Fibroblast of lung (primary cell): ENCODE results near the gene ATP8B2.

Experiments
- CTCF ChIP-seq, 2 donors: IDR thresholded peaks in 1 of 2; conservative IDR thresholded peaks in 1 of 2; 1 replicate in 1 of 2; 2 replicates in 1 of 2; pipeline ENCODE4 v1.5.1; 2011 to 2012; ENCODE audit warnings: low read length in 2 of 2, control low read depth in 1 of 2, inconsistent platforms in 1 of 2, low read depth in 1 of 2, mild to moderate bottlenecking in 1 of 2
- EZH2 ChIP-seq: IDR thresholded peaks from 2 replicates; pipeline ENCODE4 v1.5.1; 2012; ENCODE audit warnings: low read length, control low read depth, mild to moderate bottlenecking; ENCODE audit errors: missing control alignments

- TF ChIP-seq EZH2 (no peak), CTCF (conservative IDR thresholded peaks at IDR 0.05 in 1 of 2, IDR thresholded peaks at IDR 0.05 in 1 of 2; ENCODE audit: low read depth in 1 of 2, low read length in 2 of 2) (no peak)
These were observed 36.0 kb downstream of the ATP8B2 start for GRCh38 chr1:154361357-154361756.
